ENCODE measurements around the gene BUB1B.
"Not testable (repeated sequence)": the region's sequence is repeated elsewhere in the genome, so short reads cannot be mapped to it uniquely, and the experiment has no call there.

BUB1B gene, protein sequence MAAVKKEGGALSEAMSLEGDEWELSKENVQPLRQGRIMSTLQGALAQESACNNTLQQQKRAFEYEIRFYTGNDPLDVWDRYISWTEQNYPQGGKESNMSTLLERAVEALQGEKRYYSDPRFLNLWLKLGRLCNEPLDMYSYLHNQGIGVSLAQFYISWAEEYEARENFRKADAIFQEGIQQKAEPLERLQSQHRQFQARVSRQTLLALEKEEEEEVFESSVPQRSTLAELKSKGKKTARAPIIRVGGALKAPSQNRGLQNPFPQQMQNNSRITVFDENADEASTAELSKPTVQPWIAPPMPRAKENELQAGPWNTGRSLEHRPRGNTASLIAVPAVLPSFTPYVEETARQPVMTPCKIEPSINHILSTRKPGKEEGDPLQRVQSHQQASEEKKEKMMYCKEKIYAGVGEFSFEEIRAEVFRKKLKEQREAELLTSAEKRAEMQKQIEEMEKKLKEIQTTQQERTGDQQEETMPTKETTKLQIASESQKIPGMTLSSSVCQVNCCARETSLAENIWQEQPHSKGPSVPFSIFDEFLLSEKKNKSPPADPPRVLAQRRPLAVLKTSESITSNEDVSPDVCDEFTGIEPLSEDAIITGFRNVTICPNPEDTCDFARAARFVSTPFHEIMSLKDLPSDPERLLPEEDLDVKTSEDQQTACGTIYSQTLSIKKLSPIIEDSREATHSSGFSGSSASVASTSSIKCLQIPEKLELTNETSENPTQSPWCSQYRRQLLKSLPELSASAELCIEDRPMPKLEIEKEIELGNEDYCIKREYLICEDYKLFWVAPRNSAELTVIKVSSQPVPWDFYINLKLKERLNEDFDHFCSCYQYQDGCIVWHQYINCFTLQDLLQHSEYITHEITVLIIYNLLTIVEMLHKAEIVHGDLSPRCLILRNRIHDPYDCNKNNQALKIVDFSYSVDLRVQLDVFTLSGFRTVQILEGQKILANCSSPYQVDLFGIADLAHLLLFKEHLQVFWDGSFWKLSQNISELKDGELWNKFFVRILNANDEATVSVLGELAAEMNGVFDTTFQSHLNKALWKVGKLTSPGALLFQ

GRCh38 chr15:40160689-40161688, at the start of gene BUB1B:
BUB1B (plus strand) TSS chr15:40161069; CDS start chr15:40161221, 152 bp downstream.
- DNase-seq = peak; percentile 84

DNA sequence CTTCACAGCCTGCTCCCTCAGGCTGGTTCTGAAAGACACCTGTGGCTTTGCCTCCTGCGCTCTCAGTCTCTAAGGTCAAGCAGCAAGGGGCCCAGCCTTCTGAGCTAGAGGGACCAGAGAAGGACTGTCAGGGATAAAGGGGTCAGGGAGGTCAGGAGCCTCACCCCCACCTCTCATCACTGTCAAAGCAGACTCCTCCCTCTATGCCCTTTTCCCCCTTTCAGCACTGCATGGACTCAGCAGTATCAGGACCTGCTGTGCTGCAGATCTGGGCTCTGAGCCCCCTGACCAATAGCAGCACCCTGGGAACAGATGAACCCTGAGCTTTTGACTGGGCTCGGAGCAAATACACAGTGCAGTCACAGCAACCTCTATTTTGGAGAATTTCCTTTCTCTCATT, 49.0 kb upstream of the BUB1B start:
- DNase-seq = no peak

DNA sequence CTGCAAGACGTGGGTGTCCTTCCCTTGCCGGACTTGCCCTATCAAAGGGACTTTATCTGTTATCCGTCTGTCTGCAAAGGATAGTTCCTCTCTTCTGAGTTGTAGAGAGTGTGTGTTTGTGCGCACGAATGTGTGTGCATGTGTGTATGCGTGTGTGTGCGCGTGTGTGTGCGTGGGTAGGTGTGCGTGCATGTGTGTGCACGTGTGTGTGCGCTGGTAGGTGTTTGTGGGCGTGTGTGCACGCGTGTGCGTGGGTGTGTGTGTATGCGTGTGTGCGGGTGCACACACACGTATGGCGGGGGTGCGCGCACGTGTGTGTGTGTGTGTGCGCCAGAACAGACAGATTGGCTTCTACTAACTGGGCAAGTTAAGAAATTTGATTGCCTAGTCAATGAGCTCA, 48.1 kb upstream of the BUB1B start:
- DNase-seq = no peak

DNA sequence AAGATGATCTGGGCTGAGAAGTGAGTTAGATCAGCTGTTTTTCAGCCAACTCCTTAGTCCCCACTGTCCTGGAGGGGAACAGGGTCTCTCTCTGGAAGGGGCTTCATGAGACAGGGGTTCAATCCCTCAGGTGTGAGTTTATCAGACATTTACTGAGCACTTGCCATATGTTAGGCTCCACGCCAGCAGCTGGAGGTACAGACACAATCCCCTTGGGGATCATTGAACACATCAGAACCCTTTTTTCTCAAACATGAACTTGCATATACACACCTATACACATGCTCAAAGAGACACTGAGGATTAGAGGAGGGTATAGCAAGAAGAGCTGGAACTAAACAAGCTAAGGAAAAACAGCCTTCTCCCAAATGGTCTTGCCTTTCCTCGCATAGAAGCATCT, 46.7 kb upstream of the BUB1B start:
- no peak for DNase-seq

- not testable (repeated sequence) for DNase-seq
Observed at GRCh38 chr15:40115106-40115505, 45.8 kb upstream of the BUB1B start.

- DNase-seq = no peak
Observed at GRCh38 chr15:40115670-40116093, 45.2 kb upstream of the BUB1B start.

DNA sequence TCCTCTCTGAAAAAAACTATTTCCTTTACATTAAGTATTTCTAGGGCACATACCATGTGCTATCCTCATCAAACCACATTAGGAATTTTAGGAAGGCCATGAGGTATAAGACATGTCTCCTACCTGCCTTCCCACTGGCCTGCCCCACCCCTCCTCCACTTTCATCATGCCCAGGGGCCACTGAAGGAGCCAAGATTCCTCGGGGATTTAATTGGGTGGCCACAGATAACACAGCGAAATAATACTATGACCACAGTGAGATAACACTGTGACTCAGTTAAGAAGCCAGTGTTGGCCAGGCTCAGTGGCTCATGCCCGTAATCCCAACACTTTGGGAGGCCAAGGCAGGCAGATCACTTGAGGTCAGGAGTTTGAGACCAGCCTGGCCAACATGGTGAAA, 42.4 kb upstream of the BUB1B start:
- no peak for DNase-seq

DNA sequence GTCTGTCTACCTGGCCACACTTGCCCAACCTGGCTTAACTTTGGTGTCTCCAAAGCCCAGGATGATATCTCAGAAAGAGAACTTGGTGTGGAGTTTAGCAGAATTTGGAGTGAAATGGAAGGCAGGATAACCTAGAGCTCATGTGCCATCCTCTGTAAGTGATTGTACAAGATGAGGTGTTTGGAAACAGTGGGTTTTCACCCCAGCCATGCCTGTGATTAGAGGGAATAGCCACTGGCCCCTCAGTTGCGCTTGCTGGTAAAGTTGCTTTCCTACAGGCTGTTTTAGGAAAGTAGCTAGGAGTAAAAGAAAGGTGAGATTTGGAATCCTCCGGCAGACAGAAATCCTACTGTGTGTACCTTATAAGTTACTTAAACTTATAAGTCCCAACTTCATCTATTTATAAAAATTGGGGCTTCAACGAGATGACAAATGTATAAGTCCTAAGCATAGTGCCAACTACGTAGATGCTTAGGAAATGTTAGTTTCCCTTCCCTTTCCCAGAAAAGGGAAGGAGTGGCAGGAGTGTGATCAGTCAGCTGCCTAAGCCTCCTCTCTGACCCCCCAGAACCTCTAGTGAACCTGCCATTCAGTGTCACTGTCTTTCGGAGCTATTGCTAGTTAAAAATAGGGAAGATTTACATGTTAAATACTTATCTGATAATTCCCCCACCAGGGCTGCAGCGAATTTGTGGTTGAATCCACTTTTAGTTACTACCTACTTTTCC, 38.8 kb upstream of the BUB1B start:
- DNase-seq = no peak

GRCh38 chr15:40122989-40123388, 37.9 kb upstream of the BUB1B start:
- DNase-seq = peak; percentile 18

GRCh38 chr15:40123863-40124262, 37.0 kb upstream of the BUB1B start:
- DNase-seq = not testable (repeated sequence)

DNA sequence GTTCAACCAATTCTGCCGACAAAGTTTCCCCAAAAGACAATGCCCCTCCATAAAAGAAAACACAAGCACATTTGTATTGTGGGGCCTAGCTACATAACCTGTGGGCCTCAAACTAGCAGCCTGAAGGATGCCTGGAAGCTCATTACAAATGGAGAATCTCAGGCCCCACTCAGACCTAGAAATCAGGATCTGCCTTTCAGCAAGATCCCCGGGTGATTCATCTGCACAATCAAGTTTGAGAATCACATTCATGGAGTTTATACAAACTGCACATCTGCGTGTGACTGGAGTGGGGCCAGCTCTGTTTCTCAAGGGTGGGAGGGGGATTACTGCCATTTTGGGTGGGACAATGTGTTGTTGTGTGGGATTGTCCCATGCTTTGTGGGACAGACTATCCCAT, 36.5 kb upstream of the BUB1B start:
- not testable (repeated sequence) for DNase-seq

GRCh38 chr15:40124807-40125285, 36.0 kb upstream of the BUB1B start:
- DNase-seq = not testable (repeated sequence)

DNA sequence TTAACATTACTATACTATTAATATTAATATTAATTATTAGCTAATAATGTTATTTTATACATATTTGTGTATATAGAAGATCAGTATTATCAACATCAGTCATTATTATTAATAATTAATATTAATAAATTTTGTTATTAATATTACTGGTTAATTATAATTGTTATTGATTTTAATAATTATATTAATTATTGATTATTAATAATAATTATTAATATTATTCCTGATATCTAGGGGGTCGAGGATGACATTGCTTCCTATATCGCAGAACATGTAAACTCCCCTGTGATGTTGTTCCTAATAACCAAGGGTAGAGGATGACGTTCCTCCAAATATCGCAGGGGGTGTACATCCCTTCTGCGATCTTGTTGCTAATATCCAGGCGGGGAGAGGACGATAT, 34.9 kb upstream of the BUB1B start:
- no peak for DNase-seq

GRCh38 chr15:40128766-40129660, 31.9 kb upstream of the BUB1B start:
- DNase-seq = no peak

DNA sequence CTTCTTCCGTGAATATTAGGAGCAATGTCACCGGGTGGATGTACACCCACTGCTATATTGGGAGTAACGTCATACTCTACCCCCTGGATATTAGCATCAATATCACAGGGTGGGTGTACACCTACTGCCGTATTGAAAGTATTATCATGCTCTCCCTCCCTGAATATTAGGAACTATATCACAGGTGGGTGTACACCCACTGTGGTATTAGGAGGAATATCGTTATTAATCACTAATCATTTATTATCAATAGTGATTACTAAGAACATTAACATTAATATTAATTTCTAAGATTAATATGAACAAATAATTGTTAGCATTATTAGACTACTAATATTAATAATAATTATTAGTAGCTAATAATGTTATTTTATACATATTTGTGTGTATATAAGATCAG, 30.8 kb upstream of the BUB1B start:
- DNase-seq = no peak

- DNase-seq = no peak
Observed at GRCh38 chr15:40130799-40131502, 29.9 kb upstream of the BUB1B start.

GRCh38 chr15:40133544-40133943, 27.3 kb upstream of the BUB1B start:
- DNase-seq = no peak

GRCh38 chr15:40134885-40135284, 26.0 kb upstream of the BUB1B start:
- no peak for DNase-seq

DNA sequence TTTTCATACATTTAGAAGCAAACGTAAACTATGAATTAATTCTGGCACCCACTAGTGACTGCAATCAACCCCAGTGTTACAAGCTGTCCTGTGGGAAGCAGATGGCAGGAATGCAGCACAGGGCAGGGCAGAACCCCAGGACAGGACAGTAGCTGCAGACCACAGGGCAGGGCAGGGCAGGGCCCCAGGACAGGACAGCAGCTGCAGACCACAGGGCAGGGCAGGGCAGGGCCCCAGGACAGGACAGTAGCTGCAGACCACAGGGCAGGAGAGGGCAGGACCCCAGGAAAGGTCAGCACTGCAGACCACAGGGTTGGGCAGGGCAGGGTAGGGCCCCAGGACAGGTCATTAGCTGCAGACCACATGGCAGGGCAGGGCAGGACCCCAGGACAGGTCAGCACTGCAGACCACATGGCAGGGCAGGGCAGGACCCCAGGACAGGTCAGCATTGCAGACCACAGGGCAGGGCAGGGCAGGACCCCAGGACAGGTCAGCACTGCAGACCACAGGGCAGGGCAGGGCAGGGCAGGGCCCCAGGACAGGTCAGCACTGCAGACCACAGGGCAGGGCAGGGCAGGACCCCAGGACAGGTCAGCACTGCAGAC, 24.9 kb upstream of the BUB1B start:
- not testable (repeated sequence) for DNase-seq
